Melanocyte of skin (primary cell): ENCODE data around the gene CTSZ. TPM values are rescaled to one million over a fixed set of nuclear protein-coding genes. Genes with fewer than 3 reads are reported as not detected.

ENCODE experiments used
- total RNA-seq, 2 donors: library from RNA; depleted of rRNA; stranded (reverse); fragments of >200 nt; gene quantifications; 2 replicates each; pipeline ENCODE4 v1.2.3, GENCODE V29; 2012

Gene CTSZ
- total RNA-seq, result 100 to 1,000 TPM; 138 to 150 TPM

GRCh38 chr20:59006864-59007664 is at the start of gene CTSZ:
TSS of gene CTSZ (minus strand) at chr20:59007254. CDS start at chr20:59007128, 126 bp downstream.

GRCh38 chr20:59042151-59042795 is 35.2 kb upstream of the CTSZ start, which contains the start of gene PRELID3B:
TSS of gene PRELID3B (minus strand) at chr20:59042786. CDS start at chr20:59042730, 56 bp downstream.

GRCh38 chr20:59032023-59032712 is 25.1 kb upstream of the CTSZ start, which contains the start of gene ATP5F1E:
TSS of gene ATP5F1E (minus strand) at chr20:59032335. CDS start at chr20:59032251, 84 bp downstream.

GRCh38 chr20:59019217-59019616 is 12.2 kb upstream of the CTSZ start, which contains the start of gene TUBB1:
TSS of gene TUBB1 (plus strand) at chr20:59019429. CDS start at chr20:59019523, 94 bp downstream.

GRCh38 chr20:58980711-58981627 is 26.1 kb downstream of the CTSZ start, which contains the start of gene NELFCD:
TSS of gene NELFCD (plus strand) at chr20:58981256. CDS start at chr20:58981310, 54 bp downstream.

Other genes with a start within 250 kb of the CTSZ start
- under 1 TPM; under 0.01 to 0.67 TPM for gene GNAS-AS1, start 156.4 kb downstream of the CTSZ start, total RNA-seq
- gene GNAS, start 154.5 kb downstream of the CTSZ start, total RNA-seq, result 100 to 1,000 TPM; 185 to 203 TPM
- gene NELFCD, start 26.0 kb downstream of the CTSZ start, total RNA-seq, result 10 to 100 TPM; 63.3 to 68.3 TPM
- gene TUBB1, start 12.2 kb upstream of the CTSZ start, total RNA-seq, result not detected
- gene ATP5F1E, start 25.1 kb upstream of the CTSZ start, total RNA-seq, result 10 to 100 TPM; 20.0 to 21.0 TPM
- 100 to 1,000 TPM in 1 of 2 donors, 10 to 100 TPM in 1; 54.0 to 114 TPM for gene PRELID3B, start 35.5 kb upstream of the CTSZ start, total RNA-seq
- gene ZNF831, start 156.6 kb upstream of the CTSZ start, total RNA-seq, result not detected